HepG2 (cell line): ENCODE results near the gene NECAP2. TPM values are rescaled to one million over a fixed set of nuclear protein-coding genes. Genes with fewer than 3 reads are reported as not detected.

ENCODE experiments used
- HNRNPUL1 ChIP-seq: fragments of 200-400 bp; formaldehyde crosslinking; IDR thresholded peaks from 2 replicates; pipeline ENCODE4 v1.6.1; 2017; ENCODE audit warnings: low read depth, mild to moderate bottlenecking, low read length, moderate library complexity
- LCORL ChIP-seq, 2 experiments: fragments of 450-650 bp in 1 of 2; sonication (generic) in 1 of 2; formaldehyde crosslinking in 1 of 2; IDR thresholded peaks; 2 replicates each; pipeline versions ENCODE4 v1.5.0 to v1.6.1; 2017 to 2020; ENCODE audit warnings: antibody characterized with exemption in 1 of 2, missing genetic modification reagents in 1 of 2
- NFKB2 ChIP-seq: sonication (generic); formaldehyde crosslinking; IDR thresholded peaks from 2 replicates; pipeline ENCODE4 v1.4.0; 2020; ENCODE audit warnings: missing genetic modification reagents, borderline replicate concordance
- PCBP2 ChIP-seq: fragments of 200-400 bp; formaldehyde crosslinking; optimal IDR thresholded peaks from 2 replicates; pipeline ENCODE3; 2018; ENCODE audit warnings: low read length, low read depth; ENCODE audit not compliant: poor library complexity, severe bottlenecking
- RAD51 ChIP-seq: fragments of 450-650 bp; IDR thresholded peaks from 2 replicates; pipeline ENCODE4 v1.6.1; 2016; ENCODE audit warnings: borderline replicate concordance
- REXO4 ChIP-seq: sonication (generic); formaldehyde crosslinking; IDR thresholded peaks from 2 replicates; pipeline ENCODE4 v1.8.0; 2022; ENCODE audit warnings: missing genetic modification reagents, mild to moderate bottlenecking, borderline replicate concordance
- SKI ChIP-seq: fragments of 450-650 bp; IDR thresholded peaks from one replicate; pipeline ENCODE4 v1.6.1; 2018; ENCODE audit warnings: mild to moderate bottlenecking; ENCODE audit not compliant: partially characterized antibody
- SRY ChIP-seq: sonication (generic); formaldehyde crosslinking; IDR thresholded peaks from 2 replicates; pipeline ENCODE4 v1.8.0; 2022; ENCODE audit warnings: mild to moderate bottlenecking, missing genetic modification reagents
- TAF15 ChIP-seq: fragments of 200-400 bp; formaldehyde crosslinking; IDR thresholded peaks from one replicate; pipeline ENCODE4 v1.6.1; 2018; ENCODE audit warnings: mild to moderate bottlenecking, low read depth, low read length; ENCODE audit not compliant: poor library complexity, severe bottlenecking
- ZNF101 ChIP-seq: sonication (generic); formaldehyde crosslinking; IDR thresholded peaks from 2 replicates; pipeline ENCODE4 v1.4.0; 2020; ENCODE audit warnings: mild to moderate bottlenecking, low read depth, missing genetic modification reagents, borderline replicate concordance
- ZNF33A ChIP-seq: sonication (generic); formaldehyde crosslinking; IDR thresholded peaks from 2 replicates; pipeline ENCODE4 v1.5.1; 2020; ENCODE audit warnings: missing genetic modification reagents, mild to moderate bottlenecking, moderate library complexity, borderline replicate concordance
- ZNF512B ChIP-seq: sonication (generic); formaldehyde crosslinking; IDR thresholded peaks from 2 replicates; pipeline ENCODE4 v1.5.1; 2020; ENCODE audit warnings: missing genetic modification reagents, mild to moderate bottlenecking, borderline replicate concordance
- ZNF879 ChIP-seq: sonication (generic); formaldehyde crosslinking; IDR thresholded peaks from 2 replicates; pipeline ENCODE4 v1.8.1; 2023; ENCODE audit warnings: missing genetic modification reagents
- polyA plus RNA-seq, 8 experiments: library from polyadenylated mRNA; depleted of rRNA in 3 of 8; stranded (reverse) in 7 of 8; unstranded in 1 of 8; fragments of >200 nt; fragmentation: Illumina TruSeq in 4 of 8; extraction: Trizol in 4 of 8; gene quantifications; 2 replicates each; pipeline versions ENCODE4 v1.2.1 to v1.2.3, GENCODE V29; 2011 to 2016; ENCODE audit warnings: low read depth in 4 of 8, missing spikeins in 1 of 8, mixed read lengths in 1 of 8; ENCODE audit not compliant: insufficient read depth in 1 of 8
- total RNA-seq, 5 experiments: library from RNA; depleted of rRNA; stranded (reverse); fragments of >200 nt; fragmentation: Illumina TruSeq; extraction: Trizol; gene quantifications; 2 replicates each; pipeline ENCODE4 v1.2.3, GENCODE V29; 2016; ENCODE audit warnings: low read depth in 1 of 5
- TF ChIP-seq, protein P1 (sequence below): sonication (generic); formaldehyde crosslinking; IDR thresholded peaks from 2 replicates; pipeline ENCODE4 v1.4.0; 2020; ENCODE audit warnings: missing genetic modification reagents
- TF ChIP-seq, protein P2 (sequence below): IDR thresholded peaks from 2 replicates; pipeline ENCODE4 v1.4.0; 2020; ENCODE audit warnings: mild to moderate bottlenecking, missing genetic modification reagents

NECAP2 gene
- total and polyA plus RNA-seq, 2 of the 13 experiments (the other 11 are each of a cell fraction or from before 2014, with no cell fraction given): 38.5 to 52.3 TPM

- no peak for TF ChIP-seq ZNF879 (CRISPR knock-in tag)
- 0 out of 2 replicates have a peak, but pooled peaks have one; percentile 21 for TF ChIP-seq SRY (CRISPR knock-in tag)
- TF ChIP-seq SKI: peak; percentile 75
- TF ChIP-seq PCBP2: no peak
- TF ChIP-seq TAF15: no peak
- peak; percentile 88; the same call in 1 of the 2 replicates for TF ChIP-seq NFKB2
- TF ChIP-seq, protein P1, sequence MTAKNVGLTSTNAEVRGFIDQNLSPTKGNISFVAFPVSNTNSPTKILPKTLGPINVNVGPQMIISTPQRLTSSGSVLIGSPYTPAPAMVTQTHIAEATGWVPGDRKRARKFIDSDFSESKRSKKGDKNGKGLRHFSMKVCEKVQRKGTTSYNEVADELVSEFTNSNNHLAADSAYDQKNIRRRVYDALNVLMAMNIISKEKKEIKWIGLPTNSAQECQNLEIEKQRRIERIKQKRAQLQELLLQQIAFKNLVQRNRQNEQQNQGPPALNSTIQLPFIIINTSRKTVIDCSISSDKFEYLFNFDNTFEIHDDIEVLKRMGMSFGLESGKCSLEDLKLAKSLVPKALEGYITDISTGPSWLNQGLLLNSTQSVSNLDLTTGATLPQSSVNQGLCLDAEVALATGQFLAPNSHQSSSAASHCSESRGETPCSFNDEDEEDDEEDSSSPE (CRISPR knock-in tag): peak; percentile 84
- no peak for TF ChIP-seq ZNF101 (CRISPR knock-in tag)
- TF ChIP-seq HNRNPUL1: no peak
- no peak for TF ChIP-seq ZNF33A (CRISPR knock-in tag)
- TF ChIP-seq RAD51: no peak
- TF ChIP-seq REXO4: no peak
- no peak for TF ChIP-seq LCORL (IDR thresholded peaks at IDR 0.05)
- peak; percentile 86 for TF ChIP-seq LCORL (CRISPR knock-in tag; IDR thresholded peaks at IDR 0.05)
- TF ChIP-seq ZNF512B: no peak
- TF ChIP-seq, protein P2, sequence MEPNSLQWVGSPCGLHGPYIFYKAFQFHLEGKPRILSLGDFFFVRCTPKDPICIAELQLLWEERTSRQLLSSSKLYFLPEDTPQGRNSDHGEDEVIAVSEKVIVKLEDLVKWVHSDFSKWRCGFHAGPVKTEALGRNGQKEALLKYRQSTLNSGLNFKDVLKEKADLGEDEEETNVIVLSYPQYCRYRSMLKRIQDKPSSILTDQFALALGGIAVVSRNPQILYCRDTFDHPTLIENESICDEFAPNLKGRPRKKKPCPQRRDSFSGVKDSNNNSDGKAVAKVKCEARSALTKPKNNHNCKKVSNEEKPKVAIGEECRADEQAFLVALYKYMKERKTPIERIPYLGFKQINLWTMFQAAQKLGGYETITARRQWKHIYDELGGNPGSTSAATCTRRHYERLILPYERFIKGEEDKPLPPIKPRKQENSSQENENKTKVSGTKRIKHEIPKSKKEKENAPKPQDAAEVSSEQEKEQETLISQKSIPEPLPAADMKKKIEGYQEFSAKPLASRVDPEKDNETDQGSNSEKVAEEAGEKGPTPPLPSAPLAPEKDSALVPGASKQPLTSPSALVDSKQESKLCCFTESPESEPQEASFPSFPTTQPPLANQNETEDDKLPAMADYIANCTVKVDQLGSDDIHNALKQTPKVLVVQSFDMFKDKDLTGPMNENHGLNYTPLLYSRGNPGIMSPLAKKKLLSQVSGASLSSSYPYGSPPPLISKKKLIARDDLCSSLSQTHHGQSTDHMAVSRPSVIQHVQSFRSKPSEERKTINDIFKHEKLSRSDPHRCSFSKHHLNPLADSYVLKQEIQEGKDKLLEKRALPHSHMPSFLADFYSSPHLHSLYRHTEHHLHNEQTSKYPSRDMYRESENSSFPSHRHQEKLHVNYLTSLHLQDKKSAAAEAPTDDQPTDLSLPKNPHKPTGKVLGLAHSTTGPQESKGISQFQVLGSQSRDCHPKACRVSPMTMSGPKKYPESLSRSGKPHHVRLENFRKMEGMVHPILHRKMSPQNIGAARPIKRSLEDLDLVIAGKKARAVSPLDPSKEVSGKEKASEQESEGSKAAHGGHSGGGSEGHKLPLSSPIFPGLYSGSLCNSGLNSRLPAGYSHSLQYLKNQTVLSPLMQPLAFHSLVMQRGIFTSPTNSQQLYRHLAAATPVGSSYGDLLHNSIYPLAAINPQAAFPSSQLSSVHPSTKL (CRISPR knock-in tag): peak; percentile 71; the same call in 1 of the 2 replicates
These were observed at the start of gene NECAP2 (continued) for GRCh38 chr1:16440470-16441281.
